GM21737 (cell line): ENCODE data around the gene SEMA6D.

Experiments
- ATAC-seq: cut with Tn5 transposase; IDR thresholded peaks from one replicate; pipeline ENCODE4 v1.9.1; 2021; ENCODE audit warnings: mild to moderate bottlenecking, moderate library complexity; ENCODE audit not compliant: unreplicated experiment

The SEMA6D gene

DNA sequence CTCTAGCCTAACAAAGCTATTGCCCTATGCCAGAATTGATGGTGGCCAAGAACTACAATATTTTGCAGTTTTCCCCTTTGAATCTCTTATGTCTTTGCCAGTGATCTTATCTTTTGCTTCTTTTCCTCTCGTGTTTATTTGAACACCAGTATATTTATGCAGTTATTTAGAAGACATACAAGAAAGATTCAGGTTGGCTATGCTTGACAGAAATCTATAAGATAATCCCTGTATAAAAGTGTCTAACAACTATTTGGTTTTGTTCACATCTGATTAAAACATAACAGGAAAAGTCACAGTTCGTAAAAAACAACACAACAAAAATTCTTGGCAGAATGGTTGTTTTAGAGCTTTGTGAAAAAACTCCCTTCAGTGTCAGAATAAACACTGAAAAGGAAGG lies 63.7 kb downstream of the SEMA6D start:
- no peak for ATAC-seq

DNA sequence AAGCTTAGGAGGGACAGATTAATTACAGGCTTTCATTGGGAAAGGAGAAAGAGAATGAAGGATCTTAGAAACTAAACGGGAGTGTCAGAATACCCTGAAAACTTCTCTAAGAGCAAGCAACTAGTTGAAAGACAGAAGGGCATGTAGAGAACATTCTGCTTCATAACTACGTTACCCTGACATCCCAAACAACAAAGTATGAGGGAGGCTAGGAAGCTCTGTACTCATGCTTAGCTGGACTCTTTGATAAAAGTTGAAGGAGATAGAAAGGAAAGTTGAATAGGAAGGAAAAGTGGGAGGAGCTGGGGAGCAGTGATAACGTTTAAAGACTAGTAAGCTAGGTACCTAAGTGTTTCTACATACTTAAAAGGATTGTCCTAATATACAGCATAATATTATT lies 64.2 kb downstream of the SEMA6D start:
- ATAC-seq, result no peak

DNA sequence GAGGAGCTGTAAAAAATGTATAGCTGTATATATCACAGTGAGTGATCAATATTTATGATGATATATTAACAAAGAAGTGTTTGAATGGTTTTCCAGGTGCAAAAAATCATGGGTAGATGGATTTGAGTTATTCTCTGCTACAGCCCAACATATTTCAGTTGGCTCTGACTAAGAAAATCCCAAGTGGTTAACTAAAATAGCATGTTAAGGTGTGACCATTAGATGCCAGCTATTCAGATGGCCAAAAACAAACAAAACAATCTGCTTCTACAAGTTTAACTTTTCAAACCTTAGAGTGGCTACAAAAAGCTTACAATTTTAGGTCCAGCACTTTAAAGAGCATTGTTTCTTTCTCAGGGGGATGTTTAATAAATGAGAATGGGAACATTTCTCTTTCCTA lies 67.5 kb downstream of the SEMA6D start:
- ATAC-seq, result no peak

DNA sequence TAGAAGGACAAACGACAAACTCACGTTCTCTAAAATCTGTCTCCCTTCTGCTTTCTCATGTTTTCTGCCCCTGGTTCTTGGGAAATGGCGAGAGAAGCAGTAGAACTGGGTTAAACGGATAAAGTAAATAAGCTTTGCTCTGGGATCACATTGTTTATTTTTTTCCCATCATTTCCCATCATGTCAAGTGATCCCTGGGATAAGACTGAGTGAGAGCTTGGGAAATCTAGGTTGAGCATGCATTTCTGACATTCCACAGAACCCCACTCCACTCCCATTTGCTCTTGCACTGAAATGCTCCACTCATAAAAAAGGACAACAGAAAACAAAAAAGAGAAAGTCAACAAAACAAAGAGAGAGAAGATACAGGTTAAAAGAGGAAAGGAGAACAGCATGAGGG lies 69.1 kb downstream of the SEMA6D start:
- no peak for ATAC-seq

DNA sequence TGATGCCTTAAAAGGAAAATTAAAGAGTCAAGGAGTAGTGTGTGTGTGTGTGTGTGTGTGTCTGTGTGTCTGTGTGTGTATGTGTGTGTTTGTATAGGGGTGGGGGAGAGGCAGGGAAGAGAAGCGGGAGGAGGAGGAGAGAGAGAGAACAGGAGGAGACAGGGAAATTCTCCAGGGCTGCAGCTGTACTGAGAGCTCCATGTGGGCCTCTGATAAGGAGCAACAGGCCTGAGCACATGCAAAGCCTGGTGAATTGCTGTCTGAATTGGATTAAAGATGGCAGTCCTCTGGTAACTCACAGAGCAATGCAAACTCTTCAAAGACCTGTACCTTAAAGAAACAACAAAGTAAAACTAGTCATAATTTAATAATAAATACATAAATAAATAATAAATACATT lies 70.6 kb downstream of the SEMA6D start:
- ATAC-seq, result no peak

DNA sequence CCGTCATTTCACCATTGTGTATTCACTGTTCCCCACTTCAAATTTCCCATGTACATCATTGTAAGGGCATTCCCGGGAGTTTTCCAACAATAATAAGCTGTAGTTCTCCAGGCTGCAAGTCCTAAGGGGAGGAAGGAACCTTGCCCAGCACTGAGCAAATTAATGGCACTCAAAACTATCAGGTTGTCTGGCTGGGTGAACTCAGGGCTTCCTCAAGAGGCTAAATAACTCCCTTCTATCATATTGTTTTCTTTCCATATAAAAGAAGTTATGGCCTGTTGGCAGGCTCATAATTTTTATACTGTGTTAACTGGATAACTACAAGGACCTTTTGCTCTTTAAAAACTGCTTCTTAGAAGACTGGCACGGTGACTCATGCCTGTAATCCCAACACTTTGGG lies 71.4 kb downstream of the SEMA6D start:
- no peak for ATAC-seq

DNA sequence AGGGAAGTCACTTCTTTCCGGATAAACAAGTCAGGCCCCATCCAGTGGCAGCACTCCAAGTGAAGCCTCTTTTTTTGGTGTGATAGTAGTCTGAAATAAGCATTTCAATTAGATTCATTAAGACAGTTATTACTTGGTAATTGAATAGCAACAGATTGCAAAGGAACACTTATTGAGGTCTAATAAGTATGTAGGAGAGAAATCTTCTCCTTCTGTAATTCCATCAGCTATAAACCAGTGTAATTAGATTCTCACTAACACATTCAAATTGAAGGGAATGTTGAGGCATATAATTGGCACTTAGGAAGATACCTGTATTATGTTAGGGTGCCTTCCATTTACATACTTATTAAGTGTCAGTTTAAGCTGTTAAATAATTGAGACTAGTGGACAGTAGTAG lies 73.9 kb downstream of the SEMA6D start:
- no peak for ATAC-seq

DNA sequence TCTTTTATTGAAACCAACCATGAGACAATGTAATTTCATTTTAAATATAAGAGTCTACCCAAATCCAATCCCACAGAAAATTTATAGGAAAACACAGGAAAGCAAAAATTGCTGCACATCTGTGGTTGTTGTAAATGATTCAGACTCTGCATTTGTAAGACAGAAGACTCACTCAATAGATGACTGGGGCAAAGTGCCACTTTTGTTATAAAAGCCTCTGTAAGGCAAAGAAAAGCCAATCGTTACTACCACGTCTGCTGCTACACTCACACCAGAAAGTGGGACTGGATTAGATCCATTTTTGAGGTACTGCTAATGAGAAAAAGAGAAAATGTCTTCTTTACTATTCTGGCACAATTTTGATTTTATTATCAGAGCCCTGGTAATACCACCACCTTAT lies 74.9 kb downstream of the SEMA6D start:
- ATAC-seq, result no peak

DNA sequence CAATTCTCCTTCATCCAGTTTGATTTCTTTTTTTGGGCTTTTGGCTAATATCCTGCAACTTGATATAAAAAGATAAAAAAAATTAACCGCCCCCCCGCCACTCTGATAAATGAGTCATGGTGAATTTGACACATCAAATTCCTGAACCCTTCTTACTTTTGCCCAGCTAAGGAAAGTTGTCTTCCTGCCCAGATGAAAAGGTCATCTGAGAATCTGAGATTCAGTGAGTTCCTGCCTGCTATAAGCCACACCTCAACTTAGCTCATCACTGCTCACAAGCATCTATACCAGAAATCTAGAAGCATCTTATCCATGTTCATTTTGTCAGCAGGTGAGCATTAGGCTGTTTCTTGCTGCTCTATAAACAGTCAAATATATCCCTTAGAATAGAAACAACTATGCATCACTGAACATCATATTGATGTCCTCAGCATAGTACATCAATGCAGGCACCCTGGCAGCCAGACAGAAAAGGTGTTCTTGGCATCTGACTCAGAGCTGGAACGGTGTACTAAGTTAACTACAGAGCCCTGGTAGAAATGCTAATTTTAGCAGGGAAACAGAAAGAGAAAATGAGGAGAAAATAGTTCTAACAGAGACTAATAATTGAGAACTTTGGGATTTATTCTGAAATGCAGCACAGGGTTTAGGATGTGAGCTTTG lies 77.1 kb downstream of the SEMA6D start:
- no peak for ATAC-seq

DNA sequence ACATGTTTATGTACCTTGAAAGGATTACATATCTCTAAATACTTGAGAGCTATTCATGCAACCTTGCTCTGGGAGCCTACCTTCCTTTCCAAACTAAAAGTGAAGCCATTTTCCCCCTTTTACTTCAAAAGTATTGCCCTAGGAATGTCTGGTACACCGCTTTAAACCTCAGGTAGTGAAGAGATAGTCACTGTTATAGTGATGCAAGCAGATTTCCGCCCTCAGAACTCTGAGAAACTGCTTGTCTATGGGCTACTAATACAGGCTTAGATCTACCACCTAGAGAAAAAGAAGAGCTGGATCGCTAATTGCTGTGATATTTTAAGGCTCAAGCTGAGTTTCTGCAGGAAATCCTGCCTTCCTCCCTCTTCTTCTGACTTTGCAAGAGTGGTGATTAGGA lies 78.6 kb downstream of the SEMA6D start:
- no peak for ATAC-seq

DNA sequence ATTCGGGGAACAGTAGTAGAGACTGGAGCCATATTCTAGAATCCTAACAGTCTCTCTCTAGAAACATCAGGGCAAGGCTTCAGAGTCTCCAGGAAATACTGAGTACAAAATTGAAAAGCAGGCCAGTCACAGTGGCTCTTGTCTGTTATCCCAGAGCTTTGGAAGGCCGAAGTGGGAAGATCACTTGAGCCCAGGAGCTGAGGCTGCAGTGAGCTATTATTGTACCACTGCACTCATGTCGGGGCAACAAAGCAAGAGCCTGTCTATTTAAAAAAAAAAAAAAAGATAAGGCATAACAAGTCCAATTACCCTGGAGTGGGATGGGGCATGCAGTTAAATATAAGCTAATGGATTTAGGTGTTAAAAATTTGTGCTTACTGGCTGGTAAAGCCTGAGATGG lies 79.0 kb downstream of the SEMA6D start:
- no peak for ATAC-seq

DNA sequence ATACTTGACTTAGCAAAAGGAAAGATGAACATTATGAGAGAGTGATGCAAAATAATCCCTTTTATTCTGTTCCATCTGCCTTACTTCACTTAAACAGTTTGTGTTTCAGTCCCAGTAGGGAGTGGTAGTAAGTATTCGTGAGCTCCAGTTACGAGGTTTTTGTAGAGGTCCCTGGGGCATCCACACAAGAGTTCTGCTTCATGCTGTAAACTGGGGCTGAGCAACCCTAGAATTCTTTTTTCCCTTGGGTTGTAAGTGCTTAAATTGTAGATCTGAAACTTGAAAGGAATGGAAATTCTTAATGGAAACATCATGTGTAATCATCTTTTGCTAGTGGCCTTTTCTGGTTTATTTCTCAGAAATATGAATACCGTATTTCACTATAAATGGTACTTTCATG lies 79.5 kb downstream of the SEMA6D start:
- ATAC-seq, result no peak

DNA sequence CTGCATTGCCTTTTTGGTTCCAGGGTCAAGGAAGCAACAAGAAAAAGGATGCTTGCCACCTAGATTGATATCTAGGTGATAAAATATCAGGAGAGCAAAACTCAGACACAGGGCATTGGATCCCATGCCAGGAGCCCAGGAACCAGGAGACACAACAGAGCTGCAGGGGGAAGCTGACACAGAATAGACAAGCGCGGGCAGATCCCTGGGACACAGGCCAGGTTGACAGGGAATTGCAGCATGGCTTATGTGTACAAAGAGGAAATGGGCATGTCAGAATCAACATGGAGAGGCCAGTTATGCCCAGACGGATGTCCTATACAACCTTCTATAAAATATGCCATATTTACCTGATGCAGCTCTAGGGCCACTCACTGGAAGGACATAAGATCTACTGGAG lies 84.2 kb downstream of the SEMA6D start:
- no peak for ATAC-seq

DNA sequence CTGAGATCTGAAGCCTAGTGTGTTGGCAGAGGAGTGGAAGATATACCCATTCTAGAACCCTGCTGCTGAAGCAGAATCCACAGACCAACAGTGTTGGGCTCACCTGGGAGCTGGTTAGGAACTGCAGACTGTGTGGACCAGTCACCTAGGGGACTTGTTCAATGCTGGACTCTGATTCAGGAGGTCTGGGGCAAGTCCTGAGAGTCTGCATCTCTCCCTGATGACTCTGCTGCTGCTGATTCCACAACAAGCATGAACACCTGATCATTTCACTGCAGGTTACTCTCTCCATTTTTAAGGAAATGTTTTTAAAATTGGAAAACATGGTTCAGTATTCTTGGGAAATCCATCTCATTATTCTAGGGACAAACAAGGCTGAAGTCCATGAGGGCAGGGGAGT lies 84.9 kb downstream of the SEMA6D start:
- ATAC-seq, result no peak

DNA sequence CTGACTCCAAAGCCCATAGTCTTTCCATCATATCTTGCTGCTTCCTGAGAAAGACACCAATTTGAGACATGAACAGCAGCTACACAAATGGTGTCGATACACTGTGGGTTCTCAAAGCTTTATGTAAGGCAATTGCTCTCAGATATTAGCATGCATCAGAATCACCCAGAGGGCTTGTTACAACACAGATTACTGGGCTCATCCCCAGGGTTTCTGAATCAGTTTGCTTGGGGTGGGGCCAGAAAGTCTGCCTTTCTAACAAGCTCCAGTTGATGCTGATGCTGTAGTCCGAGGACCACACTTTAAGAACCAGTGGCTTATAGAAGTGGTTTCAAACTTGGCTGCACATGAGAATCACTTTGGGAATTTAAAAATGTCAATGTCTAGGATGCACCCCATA lies 86.5 kb downstream of the SEMA6D start:
- ATAC-seq, result no peak

DNA sequence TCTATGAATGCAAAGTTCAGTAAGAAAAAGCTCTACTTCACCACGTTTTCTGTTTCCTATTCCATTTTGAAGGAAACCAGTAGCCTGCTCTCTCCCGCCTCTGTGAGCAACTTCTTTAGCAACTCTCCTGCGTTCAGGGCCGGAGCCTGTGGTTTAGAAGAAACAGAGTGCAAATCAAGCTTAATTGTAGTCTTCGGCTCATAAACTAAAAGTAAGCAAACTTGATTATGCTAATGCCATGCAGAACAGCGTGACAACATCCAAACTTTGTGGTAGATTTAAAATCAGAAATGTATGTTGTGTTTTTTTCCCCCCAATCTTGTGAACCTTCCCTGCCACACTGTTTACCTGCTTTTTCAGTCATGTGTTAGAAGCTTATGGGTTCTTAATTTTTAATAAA lies 87.4 kb downstream of the SEMA6D start:
- no peak for ATAC-seq

DNA sequence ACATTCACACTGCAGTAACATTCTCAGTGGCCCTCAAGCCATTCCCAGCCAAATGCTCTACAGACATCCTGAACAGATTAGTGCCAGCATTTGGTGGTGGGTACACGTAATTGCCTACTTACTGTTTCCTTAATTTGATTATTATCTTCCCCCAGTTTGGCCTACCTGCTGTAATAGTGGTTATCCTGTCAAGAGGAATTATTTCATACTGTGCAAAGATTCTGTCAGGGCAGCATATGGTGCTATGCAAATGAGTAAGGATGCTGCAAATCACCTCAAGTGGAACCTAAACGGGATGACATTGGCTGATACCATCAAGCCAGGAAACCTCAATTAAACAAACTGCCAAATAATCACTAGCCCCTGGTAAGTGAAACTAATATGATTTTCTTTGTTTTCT lies 88.7 kb downstream of the SEMA6D start:
- ATAC-seq, result no peak

DNA sequence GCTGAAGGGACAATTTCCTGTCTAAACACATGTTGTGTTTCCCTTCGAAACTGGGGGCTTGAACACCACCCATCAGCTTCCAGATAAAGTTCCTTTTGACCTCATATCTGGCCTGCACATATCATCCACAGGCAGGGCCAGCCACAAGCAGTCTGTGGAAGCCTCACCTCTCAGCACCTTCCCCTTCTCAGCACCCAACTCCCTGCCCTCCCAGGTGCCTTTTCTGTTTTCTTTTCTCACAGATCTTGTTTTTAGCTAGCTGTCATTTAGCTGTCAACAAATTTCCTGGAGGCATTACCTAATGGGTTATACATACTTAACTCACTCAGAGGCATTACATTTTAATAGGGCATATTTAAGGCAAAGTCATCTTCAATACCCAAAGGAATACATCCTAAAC lies 93.9 kb downstream of the SEMA6D start:
- ATAC-seq, result no peak

DNA sequence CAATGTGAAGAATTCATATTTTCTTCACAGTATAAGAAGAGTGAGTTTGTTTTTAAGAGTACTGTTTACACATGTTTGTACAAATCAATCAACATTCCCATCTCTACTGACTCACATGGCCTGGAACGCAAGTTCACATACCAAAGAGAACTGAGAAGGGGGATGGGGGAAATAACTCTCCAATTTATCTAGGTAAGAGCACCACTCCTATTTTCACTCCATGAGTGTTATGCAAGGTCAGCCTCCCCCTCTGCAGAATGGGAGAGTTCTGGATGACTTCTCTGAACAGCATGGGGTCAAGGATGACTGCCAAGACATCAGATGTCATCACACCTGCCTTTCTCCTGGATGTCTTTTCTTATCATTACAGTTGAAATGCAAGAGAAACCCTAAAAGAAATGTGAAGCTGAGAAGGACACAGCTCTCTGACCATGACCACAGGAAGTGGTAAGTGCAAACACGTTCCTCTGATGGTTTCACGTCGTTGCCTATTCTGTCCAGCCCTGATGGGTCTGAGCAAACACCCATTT lies 95.2 kb downstream of the SEMA6D start:
- peak; percentile 80 for ATAC-seq

DNA sequence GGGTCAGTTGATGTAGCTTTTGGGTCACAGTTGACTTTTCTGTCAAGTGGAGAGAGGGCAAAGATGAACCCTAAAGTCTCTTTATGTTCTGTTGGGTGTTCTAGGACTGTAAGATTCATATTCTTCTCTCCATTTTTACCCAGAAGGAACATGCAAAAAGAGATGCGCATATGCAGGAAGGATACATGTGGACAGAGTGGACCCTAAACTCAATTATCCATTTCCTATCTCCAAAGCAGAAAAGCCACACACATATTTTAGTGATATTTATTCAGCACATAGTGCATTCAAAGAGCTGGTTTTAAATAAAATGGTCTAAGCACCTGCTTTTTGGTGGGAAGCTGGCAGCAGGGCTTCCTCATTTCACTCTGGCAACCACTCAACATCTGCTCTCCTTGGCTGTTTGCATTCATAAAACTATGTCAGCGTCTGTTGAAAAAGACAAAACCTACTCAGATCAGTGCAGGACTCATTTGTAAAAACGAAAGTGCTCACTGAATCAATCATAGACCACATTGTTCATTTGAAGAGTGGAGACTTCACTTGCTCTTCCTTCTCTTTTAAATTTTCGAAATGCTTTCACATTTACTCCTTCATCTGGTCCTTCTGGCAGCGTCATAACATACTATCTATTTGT lies 96.6 kb downstream of the SEMA6D start:
- peak; percentile 79 for ATAC-seq

DNA sequence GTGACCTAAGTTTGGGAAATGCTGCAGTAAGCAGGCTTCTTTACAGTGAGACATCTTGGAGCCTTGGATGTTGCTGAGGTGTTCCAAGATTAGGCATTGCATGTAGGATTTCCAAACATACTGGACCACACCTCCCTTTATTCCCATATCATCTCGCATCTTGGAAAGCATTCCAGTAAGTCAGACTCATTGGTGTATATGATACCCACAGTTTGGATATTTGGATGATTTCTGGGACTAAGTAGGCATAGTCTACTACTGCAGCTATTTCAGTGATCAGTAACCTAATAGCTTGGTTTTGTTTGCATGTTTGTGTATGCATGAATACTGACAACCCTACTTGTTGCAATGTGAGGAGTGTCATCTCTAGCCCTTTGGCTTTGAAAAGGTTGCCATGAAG lies 97.3 kb downstream of the SEMA6D start:
- ATAC-seq, result no peak

DNA sequence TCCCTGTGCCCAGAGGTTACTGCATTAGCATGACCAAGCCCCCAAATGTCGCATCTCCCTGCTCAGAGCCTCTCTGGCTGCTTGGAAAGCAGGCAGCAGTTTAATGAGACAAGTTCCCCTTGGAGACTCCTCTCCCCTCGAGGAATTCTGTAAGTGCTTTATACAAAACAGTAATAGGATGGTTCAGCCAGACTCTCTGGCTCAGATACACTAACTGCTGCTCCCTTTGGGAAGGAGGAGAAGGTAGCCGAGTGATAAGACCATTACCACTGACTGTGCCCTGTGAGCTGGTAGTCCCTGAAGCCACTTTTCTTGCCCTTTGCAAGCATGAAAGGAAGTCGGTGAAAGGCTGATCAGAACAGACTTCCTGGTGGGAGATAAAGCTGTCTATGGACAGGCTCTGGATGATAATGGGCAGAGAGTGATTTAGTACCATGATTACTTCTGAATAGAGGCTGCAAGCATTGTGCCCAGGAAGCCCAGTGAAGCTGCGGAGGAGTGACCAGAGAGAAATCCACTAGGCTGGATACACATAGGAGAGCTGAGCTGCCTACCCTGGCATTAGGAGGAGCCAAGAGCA lies 100.8 kb downstream of the SEMA6D start:
- no peak for ATAC-seq
